ENCODE results near the gene ALLC. TPM values are rescaled to one million over a fixed set of nuclear protein-coding genes. Genes with fewer than 3 reads are reported as not detected.
A peak's percentile ranks its signal among the peaks of the same experiment; 100 is the strongest.

Gene ALLC
- total RNA-seq, 2 donors from 2014 or later: 0.26 TPM; not detected in 1

- DNase-seq: no peak
- intact Hi-C loops (cut with DNase I): loop anchor here in 1 of 2 donors (5.0 kb wide), 1 partner anchor 99 kb away; no protein-coding TSS in a partner anchor
- ATAC-seq: peak; percentile 19 to 22
Observed at GRCh38 chr2:3728104-3729054, 70.4 kb downstream of the ALLC start.

DNA sequence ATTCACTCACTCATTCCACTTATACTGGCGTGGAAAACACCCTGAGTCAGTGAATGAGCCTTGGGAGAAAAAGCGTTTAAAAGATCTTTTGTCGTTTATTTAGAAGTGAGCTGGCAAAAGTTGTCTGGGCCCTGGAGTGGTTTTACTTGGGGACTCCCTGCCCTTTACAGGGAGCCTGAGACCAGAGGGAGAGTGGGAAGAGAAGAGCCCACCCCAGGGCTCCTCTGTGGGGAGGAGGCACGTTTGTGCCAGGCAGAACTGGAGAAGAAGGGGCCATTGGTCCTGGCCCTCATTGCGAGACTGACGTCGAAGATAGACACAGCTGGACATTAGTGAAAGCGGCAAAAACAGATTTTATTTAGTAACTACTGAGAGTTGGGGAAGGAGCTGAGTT, 71.1 kb downstream of the ALLC start:
- no peak for DNase-seq
- intact Hi-C loops (cut with DNase I): loop anchor here in 1 of 2 donors (5.0 kb wide), 1 partner anchor 98 kb away; no protein-coding TSS in a partner anchor
- ATAC-seq: no peak

DNA sequence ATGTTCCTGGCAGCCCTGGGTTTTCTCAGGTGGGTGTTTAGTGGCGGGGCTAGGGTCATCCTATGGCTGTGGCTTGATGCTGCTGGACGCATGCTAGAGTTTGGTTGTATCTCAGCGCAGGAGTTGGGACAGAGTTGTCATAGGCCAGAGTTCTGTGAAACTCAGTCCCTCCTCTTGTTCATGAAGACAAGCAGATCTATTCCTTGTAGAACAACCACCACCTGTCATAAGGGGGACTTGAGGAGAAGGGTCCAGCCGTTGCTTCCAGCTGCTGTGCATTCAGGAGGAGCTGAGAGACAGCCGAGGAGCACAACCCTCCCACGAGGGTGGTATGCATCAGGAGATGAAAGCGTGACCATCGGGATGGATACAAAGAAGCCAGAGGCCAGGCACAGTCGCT, 71.8 kb downstream of the ALLC start:
- DNase-seq (no peak), ATAC-seq (no peak)
- intact Hi-C loops (cut with DNase I): loop anchor here in 1 of 2 donors (5.0 kb wide), 1 partner anchor 98 kb away; no protein-coding TSS in a partner anchor

DNA sequence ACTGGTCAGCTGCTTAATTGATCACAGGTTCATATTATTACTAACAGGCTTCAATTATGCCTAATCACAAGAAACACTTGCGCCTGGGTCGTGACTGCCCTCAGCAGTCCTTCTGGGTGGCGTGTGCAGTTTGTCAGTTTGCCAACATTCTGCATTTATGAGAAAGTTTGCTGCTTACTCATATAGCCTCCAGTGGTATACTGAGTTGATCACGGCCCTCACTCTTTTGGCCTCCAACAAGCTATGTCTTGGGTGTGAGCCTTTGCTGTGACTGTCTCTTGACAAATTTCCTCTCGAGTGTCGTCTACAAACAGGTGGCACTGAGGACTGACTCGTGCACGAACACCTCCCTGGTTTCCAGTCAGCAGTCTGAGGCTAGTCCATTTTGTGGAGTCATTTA, 72.6 kb downstream of the ALLC start:
- intact Hi-C loops (cut with DNase I): no loop called here
- no peak for ATAC-seq

DNA sequence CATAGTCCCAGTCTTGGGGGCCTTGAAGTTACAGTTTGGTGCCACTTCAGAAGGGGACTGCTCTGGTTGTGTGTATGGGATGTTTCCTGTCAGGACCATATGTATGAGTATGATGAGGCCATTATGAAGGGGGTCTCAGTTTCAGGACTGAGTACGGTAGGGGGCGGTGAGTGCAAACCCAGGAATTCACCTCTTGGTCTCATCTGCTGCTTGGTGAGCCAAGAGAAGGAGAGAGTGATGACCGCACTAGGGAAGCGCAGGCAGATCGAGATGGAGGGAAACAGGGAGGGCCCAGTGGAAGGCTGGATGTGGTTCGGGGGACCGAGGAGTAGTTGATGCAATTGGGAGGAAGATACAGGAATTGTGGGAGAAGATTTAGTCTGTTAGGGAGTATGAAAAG, 73.8 kb downstream of the ALLC start:
- DNase-seq (no peak), ATAC-seq (no peak)
- intact Hi-C loops (cut with DNase I): no loop called here

More for the DNA sequence above, 72.6 kb downstream of the ALLC start:
- DNase-seq: no peak

DNA sequence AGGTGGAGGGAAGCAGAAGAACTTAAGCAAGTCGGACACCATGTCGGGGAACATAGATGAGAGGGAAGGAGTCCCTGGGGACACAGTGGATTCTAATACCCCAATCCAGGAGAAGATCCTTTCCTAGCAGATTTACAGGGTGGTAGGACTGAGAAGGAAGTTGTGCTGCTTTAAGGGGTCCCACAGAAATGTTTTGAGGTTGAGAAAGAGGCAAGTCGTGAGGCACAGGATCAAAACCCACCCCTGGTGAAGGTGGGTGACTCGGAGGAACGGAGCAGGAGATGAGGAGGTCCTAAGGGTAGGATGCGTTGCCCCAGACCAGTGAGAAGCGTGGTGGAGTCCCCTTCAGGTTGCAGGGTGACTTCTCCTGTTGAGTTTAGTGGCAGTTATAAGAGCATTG, 78.1 kb downstream of the ALLC start:
- ATAC-seq: no peak

GRCh38 chr2:3737128-3737527, 79.1 kb downstream of the ALLC start:
- intact Hi-C loops (cut with DNase I): no loop called here
- ATAC-seq (no peak), DNase-seq (no peak)

More for the DNA sequence above, 78.1 kb downstream of the ALLC start:
- intact Hi-C loops (cut with DNase I): no loop called here
- no peak for DNase-seq

- DNase-seq: no peak
- intact Hi-C loops (cut with DNase I): no loop called here
- ATAC-seq: no peak
Observed at GRCh38 chr2:3738454-3738853, 80.5 kb downstream of the ALLC start.

DNA sequence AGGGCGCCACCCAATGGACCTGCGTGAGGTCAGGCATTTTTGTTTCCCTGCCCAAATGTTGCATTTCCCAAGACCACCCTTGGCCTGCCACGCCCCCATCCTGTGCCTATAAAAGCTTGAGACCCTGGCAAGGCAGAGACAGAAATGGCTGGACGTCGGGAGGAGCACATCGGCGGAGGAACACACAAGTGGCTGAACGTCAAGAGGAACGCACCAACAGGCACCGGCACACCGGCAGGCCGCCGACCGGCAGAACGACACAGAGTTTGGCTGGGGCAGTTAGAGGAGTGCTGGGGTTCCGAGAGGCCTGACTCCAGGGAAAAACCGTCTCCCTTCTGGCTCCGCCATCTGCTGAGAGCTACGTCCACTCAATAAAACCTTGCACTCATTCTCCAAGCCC, 81.3 kb downstream of the ALLC start:
- no peak for DNase-seq
- intact Hi-C loops (cut with DNase I): no loop called here
- ATAC-seq: no peak

GRCh38 chr2:3741396-3741795, 83.4 kb downstream of the ALLC start:
- ATAC-seq (no peak), DNase-seq (no peak)
- intact Hi-C loops (cut with DNase I): no loop called here

DNA sequence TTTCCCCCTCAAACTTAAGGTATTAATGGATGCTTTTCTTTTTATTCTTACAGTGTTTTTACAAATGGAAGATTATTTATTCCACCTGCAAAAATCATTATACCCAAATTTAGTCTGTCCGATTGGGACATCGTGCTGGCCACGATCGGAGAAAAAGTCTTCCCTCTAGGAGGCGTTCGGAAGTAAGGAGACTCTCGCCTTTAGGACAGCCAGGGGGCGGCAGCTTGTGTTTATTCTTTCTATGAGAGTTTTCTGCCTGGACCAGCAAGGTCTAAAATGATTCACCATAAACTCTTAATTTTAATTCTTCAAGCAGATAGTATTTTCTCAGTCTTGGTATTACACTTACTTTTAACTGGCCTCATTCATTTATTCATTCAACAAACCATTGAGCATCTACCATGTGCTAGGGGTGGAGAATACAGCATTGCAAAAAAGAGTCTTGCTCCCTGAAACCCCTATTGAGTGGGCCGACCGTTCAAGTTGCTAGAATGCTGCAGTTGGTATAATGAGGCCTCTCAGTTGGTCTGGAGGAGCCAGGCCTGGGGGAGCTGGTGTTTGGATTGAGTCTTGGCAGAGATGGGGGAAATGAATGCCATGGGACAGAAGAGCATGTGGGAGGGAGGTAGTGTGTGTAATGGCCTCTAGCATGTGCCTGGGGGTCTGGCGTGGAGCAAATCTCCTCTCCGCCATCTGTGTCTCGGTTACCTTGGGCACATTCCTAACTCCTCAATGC, 84.0 kb downstream of the ALLC start:
- ATAC-seq (no peak), DNase-seq (no peak)
- intact Hi-C loops (cut with DNase I): no loop called here

DNA sequence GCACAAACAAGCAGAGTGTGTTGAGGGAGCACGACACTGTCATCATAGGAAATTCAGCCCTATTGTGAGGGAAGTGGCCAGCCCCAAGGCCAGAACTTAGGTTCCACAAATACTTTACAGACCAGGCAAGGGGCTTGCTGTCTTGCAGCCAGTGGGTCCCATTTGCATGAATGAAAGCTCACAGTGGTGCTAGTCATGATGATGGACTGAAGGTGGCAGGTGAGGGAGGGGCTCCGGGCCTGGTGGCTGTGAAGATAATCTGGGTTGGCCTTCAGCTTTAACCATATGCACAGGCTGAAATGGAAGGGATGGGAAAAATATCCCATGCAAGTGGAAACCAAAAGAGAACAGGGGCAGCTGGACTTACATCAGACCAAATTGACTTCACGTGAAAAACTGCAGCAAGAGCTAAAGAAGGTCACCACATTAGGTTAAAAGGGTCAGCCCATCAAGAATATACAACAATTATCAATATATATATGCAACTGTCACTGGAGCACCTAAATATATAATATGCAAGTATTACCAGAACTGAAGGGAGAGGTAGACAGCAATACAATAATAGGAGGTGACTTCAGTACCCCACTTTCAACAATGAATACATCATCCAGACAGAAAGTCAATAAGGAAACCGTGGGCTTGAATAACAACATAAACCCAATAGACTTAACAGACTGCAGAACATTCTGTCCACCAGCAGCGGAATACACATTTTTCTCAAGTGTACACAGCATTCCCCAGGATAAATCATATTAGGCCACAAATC, 84.9 kb downstream of the ALLC start:
- intact Hi-C loops (cut with DNase I): no loop called here
- no peak for ATAC-seq
- no peak for DNase-seq

- no peak for ATAC-seq
- intact Hi-C loops (cut with DNase I): no loop called here
- DNase-seq: no peak
Observed at GRCh38 chr2:3743951-3744555, 86.1 kb downstream of the ALLC start.

DNA sequence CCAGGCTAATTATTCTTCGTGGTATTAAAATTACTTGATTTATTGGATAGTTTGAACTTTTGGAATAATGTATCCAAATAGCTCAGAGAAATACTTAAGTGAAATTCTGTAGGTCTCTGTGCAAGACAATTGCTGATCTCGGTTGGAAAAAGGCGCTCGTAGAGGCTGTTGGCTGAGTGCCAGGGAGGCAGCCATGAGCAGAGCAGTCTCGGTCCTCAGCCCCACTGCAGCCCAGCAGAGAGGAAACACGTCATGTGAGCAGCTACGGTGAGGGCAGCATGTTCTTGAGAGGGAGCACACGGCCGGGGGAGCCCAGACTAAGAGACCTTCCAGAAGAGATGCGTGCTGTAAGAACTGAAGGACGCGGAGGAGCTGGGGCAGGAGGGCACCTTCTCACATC, 87.9 kb downstream of the ALLC start:
- ATAC-seq: no peak
- no peak for DNase-seq
- intact Hi-C loops (cut with DNase I): no loop called here

- no peak for ATAC-seq
- no peak for DNase-seq
- intact Hi-C loops (cut with DNase I): no loop called here
Observed at GRCh38 chr2:3747032-3747654, 89.1 kb downstream of the ALLC start.

- DNase-seq (no peak), ATAC-seq (no peak)
- intact Hi-C loops (cut with DNase I): no loop called here
Observed at GRCh38 chr2:3747826-3748225, 89.8 kb downstream of the ALLC start.

GRCh38 chr2:3749201-3749600, 91.2 kb downstream of the ALLC start:
- ATAC-seq (no peak), DNase-seq (no peak)
- intact Hi-C loops (cut with DNase I): no loop called here

GRCh38 chr2:3751251-3751650, 93.3 kb downstream of the ALLC start:
- intact Hi-C loops (cut with DNase I): no loop called here
- ATAC-seq: no peak
- DNase-seq: no peak

DNA sequence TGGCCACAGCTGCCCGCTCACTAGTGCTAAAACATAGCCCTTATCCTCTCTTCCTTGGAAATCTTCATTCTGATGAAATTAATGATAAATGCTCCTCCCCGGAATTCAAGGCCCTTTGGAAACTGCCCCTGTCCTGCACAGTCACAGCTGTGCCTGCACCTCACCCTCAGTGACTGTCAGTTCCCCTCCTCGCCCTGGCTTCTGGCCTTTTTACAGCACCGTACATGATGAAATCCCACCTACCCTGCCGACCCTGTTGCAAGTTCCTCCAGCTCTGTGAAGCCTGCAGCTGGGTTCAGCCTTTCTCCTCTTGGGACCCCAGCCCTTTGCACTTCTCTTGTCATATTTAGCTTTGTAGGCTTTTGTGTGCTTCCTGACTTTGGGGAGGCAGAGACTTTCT, 93.8 kb downstream of the ALLC start:
- intact Hi-C loops (cut with DNase I): no loop called here
- no peak for DNase-seq
- no peak for ATAC-seq

Data from left cardiac atrium (tissue), 4 donors.